ENCODE data around the gene NR2F1. TPM values are rescaled to one million over a fixed set of nuclear protein-coding genes. Genes with fewer than 3 reads are reported as not detected.

NR2F1 gene
- total and polyA plus RNA-seq, 7 donors, result 0.39 to 1.4 (median 1.2) TPM

DNA sequence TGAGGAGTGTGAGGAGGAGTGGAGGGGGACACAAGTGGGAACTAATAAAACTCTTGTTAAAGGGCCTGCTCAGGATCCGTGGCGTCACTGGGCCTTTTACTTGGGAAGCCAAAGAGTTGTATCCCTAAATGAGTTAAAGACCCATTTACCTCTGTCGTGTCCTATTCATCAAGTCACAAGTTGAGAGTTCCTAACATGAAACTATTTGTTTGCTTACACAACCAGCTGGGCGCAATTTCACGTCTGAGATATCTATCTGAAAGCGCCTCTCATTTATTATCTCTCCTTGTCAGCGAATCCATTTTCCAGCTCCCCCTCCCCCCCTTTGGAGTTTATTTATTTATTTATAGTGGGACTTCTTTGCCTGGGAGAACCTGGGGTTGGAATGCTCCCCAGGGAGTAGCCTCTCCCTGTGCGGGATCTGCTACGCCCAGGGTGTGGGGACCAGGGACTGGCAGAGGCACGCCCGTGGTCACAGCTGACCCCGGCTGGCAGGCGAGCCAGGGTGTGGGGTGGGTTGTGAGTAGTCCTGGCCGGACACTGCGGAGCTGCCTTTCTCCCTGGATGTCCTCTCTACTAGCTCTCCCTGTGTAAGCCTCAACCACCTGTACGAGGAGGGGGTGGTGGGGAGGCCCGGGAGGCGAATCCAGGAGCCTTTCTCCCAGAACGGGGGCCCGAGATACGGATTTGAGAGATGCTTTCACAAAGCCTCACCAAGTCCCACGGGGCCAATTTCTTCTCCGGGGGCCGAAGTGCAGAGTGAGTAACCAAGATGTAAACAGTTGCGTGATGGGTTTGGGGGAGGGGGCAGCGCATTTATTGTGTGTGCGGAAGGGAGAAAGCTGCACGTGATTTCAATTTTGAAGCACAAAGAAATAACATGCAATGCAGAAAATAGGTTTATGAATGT lies 15.3 kb downstream of the NR2F1 start:
- no peak overlapping the region for H3K27ac ChIP-seq
- 58 to 59% (median 59%) methylated on average over 27 to 28 of the region's 28 CpGs for WGBS, 3 donors
- DNase-seq (no peak), ATAC-seq (no peak)
- intact Hi-C loops (cut with DNase I), result no loop called here
- H3K27me3 ChIP-seq (ENCODE audit: insufficient read depth in 3 of 3, low read length in 2 of 3), result peaks cover 3 to 89% (median 16%) of the 10 kb centered on the region in 3 donors
- no peaks in the 10 kb centered on the region for H3K36me3 ChIP-seq (ENCODE audit: insufficient read depth in 1 of 2, low read depth in 1 of 2)
- H3K4me1 ChIP-seq, result no peaks in the 10 kb centered on the region
- no peak for TF ChIP-seq CTCF (IDR thresholded peaks at IDR 0.05)
- no peaks in the 10 kb centered on the region for H3K9me3 ChIP-seq
- H3K4me3 ChIP-seq, result no peak overlapping the region

GRCh38 chr5:93599001-93599379 lies 16.0 kb downstream of the NR2F1 start:
- TF ChIP-seq CTCF (IDR thresholded peaks at IDR 0.05), result no peak
- no peak for ATAC-seq
- Histone ChIP-seq H3K4me1 (no peaks in the 10 kb centered on the region), H3K9me3 (no peaks in the 10 kb centered on the region), H3K27ac (no peak overlapping the region), H3K36me3 (ENCODE audit: insufficient read depth in 1 of 2, low read depth in 1 of 2) (no peaks in the 10 kb centered on the region), H3K27me3 (ENCODE audit: insufficient read depth in 3 of 3, low read length in 2 of 3) (peaks cover 3 to 95% (median 21%) of the 10 kb centered on the region in 3 donors), H3K4me3 (no peak overlapping the region)
- WGBS, 3 donors, result 46 to 55% (median 48%) methylated on average over 5 of the region's 5 CpGs
- no peak for DNase-seq
- intact Hi-C loops (cut with DNase I), result no loop called here

- 37 to 51% (median 44%) methylated on average over 17 of the region's 17 CpGs for WGBS, 3 donors
- Histone ChIP-seq H3K9me3 (no peaks in the 10 kb centered on the region), H3K27ac (no peak overlapping the region), H3K4me1 (no peaks in the 10 kb centered on the region), H3K4me3 (no peak overlapping the region), H3K36me3 (ENCODE audit: insufficient read depth in 1 of 2, low read depth in 1 of 2) (no peaks in the 10 kb centered on the region), H3K27me3 (ENCODE audit: insufficient read depth in 3 of 3, low read length in 2 of 3) (peaks cover 3 to 97% (median 22%) of the 10 kb centered on the region in 3 donors)
- DNase-seq (no peak), ATAC-seq (no peak)
- intact Hi-C loops (cut with DNase I), result no loop called here
- no peak for TF ChIP-seq CTCF (IDR thresholded peaks at IDR 0.05)
These were observed 16.5 kb downstream of the NR2F1 start for GRCh38 chr5:93599399-93600120.

GRCh38 chr5:93600409-93601070 lies 17.5 kb downstream of the NR2F1 start:
- H3K27me3 ChIP-seq (ENCODE audit: insufficient read depth in 3 of 3, low read length in 2 of 3), result peaks cover 3 to 97% (median 22%) of the 10 kb centered on the region in 3 donors
- DNase-seq, result no peak
- no peaks in the 10 kb centered on the region for H3K9me3 ChIP-seq
- intact Hi-C loops (cut with DNase I), result no loop called here
- WGBS, 3 donors, result 31 to 39% (median 32%) methylated on average over 8 of the region's 8 CpGs
- H3K36me3 ChIP-seq (ENCODE audit: insufficient read depth in 1 of 2, low read depth in 1 of 2), result no peaks in the 10 kb centered on the region
- no peak overlapping the region for H3K4me3 ChIP-seq
- H3K27ac ChIP-seq, result no peak overlapping the region
- no peaks in the 10 kb centered on the region for H3K4me1 ChIP-seq
- no peak for ATAC-seq
- no peak for TF ChIP-seq CTCF (IDR thresholded peaks at IDR 0.05)

All from psoas muscle (tissue), 8 donors.